A549 (cell line): ENCODE measurements around the gene DNAJA1. TPM values are rescaled to one million over a fixed set of nuclear protein-coding genes. Genes with fewer than 3 reads are reported as not detected.
A peak's percentile ranks its signal among the peaks of the same experiment; 100 is the strongest.

Experiments
- ATAC-seq, 2 experiments: fragments of 200-7000 bp in 1 of 2; fragments of >200 bp in 1 of 2; cut with Nextera tagmentation in 1 of 2; cut with Tn5 transposase in 1 of 2; 3 replicates each; pipeline versions ENCODE4 v1.8.0 to v1.9.1; 2018 to 2020; ENCODE audit warnings: mild to moderate bottlenecking in 1 of 2, moderate library complexity in 1 of 2
- CTCF ChIA-PET: fragments of 300-600 bp; sonication (Branson Sonifier 250); formaldehyde crosslinking; extraction: SDS; loops from one replicate; lab custom pipeline; 2021; ENCODE audit warnings: antibody characterized with exemption, inconsistent platforms; lab: Yijun Ruan, JAX
- POLR2A ChIA-PET: fragments of 350-600 bp; formaldehyde crosslinking; extraction: SDS; loops from one replicate; lab custom pipeline; 2021; ENCODE audit warnings: antibody characterized with exemption, inconsistent platforms; lab: Yijun Ruan, JAX
- DNase-seq, 2 experiments: peaks; one replicate each; pipeline versions ENCODE4 v3.0.0 to v3.0.0-alpha.2; 2011 to 2016; ENCODE audit warnings: low read depth in 1 of 2, low spot score in 1 of 2
- FAIRE-seq: peaks from 2 replicates; lab custom pipeline; 2011; peaks lifted over from hg19 to GRCh38; lab: Jason Lieb, UNC
- H3K27ac ChIP-seq, 2 experiments: fragments of >200 bp; sonication (Bioruptor Twin); formaldehyde crosslinking; 3 replicates each; pipeline ENCODE4 v1.5.1; 2016 to 2017
- H3K4me1 ChIP-seq: fragments of >200 bp; sonication (Bioruptor Twin); formaldehyde crosslinking; 3 replicates; pipeline ENCODE4 v1.6.1; 2016
- H3K4me2 ChIP-seq: fragments of >200 bp; sonication (Bioruptor Twin); formaldehyde crosslinking; 3 replicates; pipeline ENCODE4 v1.6.1; 2016
- H3K4me3 ChIP-seq: fragments of >200 bp; sonication (Bioruptor Twin); formaldehyde crosslinking; 3 replicates; pipeline ENCODE4 v1.5.1; 2016
- H3K9me3 ChIP-seq: fragments of >200 bp; sonication (Bioruptor Twin); formaldehyde crosslinking; 3 replicates; pipeline ENCODE4 v1.6.1; 2016
- BHLHE40 ChIP-seq: IDR thresholded peaks from 2 replicates; pipeline ENCODE4 v1.6.1; 2012; ENCODE audit warnings: low read depth, low read length, inconsistent platforms
- CEBPB ChIP-seq, 2 experiments: fragments of >200 bp in 1 of 2; sonication (Bioruptor Twin) in 1 of 2; formaldehyde crosslinking in 1 of 2; IDR thresholded peaks; 2 replicates each; pipeline ENCODE4 v1.6.1; 2012 to 2016
- E2F6 ChIP-seq: IDR thresholded peaks from 2 replicates; pipeline ENCODE4 v1.6.1; 2012; ENCODE audit warnings: low read depth, borderline replicate concordance
- EP300 ChIP-seq, 2 experiments: fragments of >200 bp; sonication (Bioruptor Twin); formaldehyde crosslinking; IDR thresholded peaks; 2 replicates in 1 of 2; 3 replicates in 1 of 2; pipeline ENCODE4 v1.6.1; 2016 to 2017
- ESRRA ChIP-seq: fragments of 150-350 bp; IDR thresholded peaks from 2 replicates; pipeline ENCODE4 v1.6.1; 2014; ENCODE audit warnings: mild to moderate bottlenecking, low read length, borderline replicate concordance
- FOSB ChIP-seq: fragments of 250-450 bp; sonication (Bioruptor Pico); IDR thresholded peaks from 2 replicates; pipeline ENCODE4 v1.5.0; 2020; ENCODE audit warnings: mild to moderate bottlenecking, moderate library complexity
- GATA3 ChIP-seq: IDR thresholded peaks from 2 replicates; pipeline ENCODE4 v1.6.1; 2012; ENCODE audit warnings: borderline replicate concordance
- HDAC2 ChIP-seq: fragments of 200-600 bp; sonication (generic); IDR thresholded peaks from 2 replicates; pipeline ENCODE4 v1.6.1; 2016
- HES2 ChIP-seq: fragments of >200 bp; sonication (Bioruptor Twin); formaldehyde crosslinking; IDR thresholded peaks from 2 replicates; pipeline ENCODE4 v1.6.1; 2016
- JUN ChIP-seq, 2 experiments: fragments of >200 bp; sonication (Bioruptor Twin); formaldehyde crosslinking; IDR thresholded peaks; 2 replicates in 1 of 2; 3 replicates in 1 of 2; pipeline ENCODE4 v1.6.1; 2016 to 2017
- MAFK ChIP-seq: fragments of 450-650 bp; IDR thresholded peaks from 2 replicates; pipeline ENCODE4 v1.6.1; 2014; ENCODE audit not compliant: partially characterized antibody
- NFE2L2 ChIP-seq: fragments of 150-350 bp; conservative IDR thresholded peaks from 2 replicates; pipeline ENCODE4 v1.6.1; 2014; ENCODE audit warnings: low read length
- NPAS2 ChIP-seq: fragments of 250-450 bp; sonication (Bioruptor Pico); IDR thresholded peaks from 2 replicates; pipeline ENCODE4 v1.8.0; 2022; ENCODE audit warnings: mild to moderate bottlenecking, moderate library complexity, borderline replicate concordance
- NR3C1 ChIP-seq: fragments of >200 bp; sonication (Bioruptor Twin); formaldehyde crosslinking; IDR thresholded peaks from 3 replicates; pipeline ENCODE4 v1.6.1; 2017
- RCOR1 ChIP-seq: fragments of 150-350 bp; IDR thresholded peaks from 2 replicates; pipeline ENCODE4 v1.6.1; 2014; ENCODE audit warnings: antibody characterized with exemption, low read length, low read depth
- RNF2 ChIP-seq: fragments of 200-600 bp; sonication (generic); IDR thresholded peaks from 2 replicates; pipeline ENCODE4 v1.6.1; 2016; ENCODE audit warnings: low read depth, mild to moderate bottlenecking, antibody characterized with exemption, moderate library complexity, borderline replicate concordance
- TFCP2L1 ChIP-seq: fragments of 250-450 bp; sonication (Bioruptor Pico); IDR thresholded peaks from 2 replicates; pipeline ENCODE4 v1.5.0; 2021; ENCODE audit warnings: mild to moderate bottlenecking
- WGBS: methylation state at CpG from one replicate; pipeline ENCODE4 v1.1.6; 2017; ENCODE audit errors: missing lambda C conversion rate; 5-methylcytosine and 5-hydroxymethylcytosine counted together
- polyA plus RNA-seq, 4 experiments: library from polyadenylated mRNA; depleted of rRNA in 3 of 4; stranded (reverse); fragments of >200 nt; fragmentation: RNase III in 1 of 4; extraction: RNeasy Plus Mini Kit Qiagen cat#74134 plus additional on column Dnase treatment in 1 of 4; gene quantifications; 2 replicates in 3 of 4; 3 replicates in 1 of 4; pipeline ENCODE4 v1.2.3, GENCODE V29; 2011 to 2017
- TF ChIP-seq, protein P1 (sequence below): fragments of 450-650 bp; IDR thresholded peaks from 2 replicates; pipeline ENCODE4 v1.6.1; 2014; ENCODE audit warnings: antibody characterized with exemption
- TF ChIP-seq, protein P2 (sequence below): fragments of 200-600 bp; sonication (generic); IDR thresholded peaks from 2 replicates; pipeline ENCODE4 v1.6.1; 2016; ENCODE audit warnings: antibody characterized with exemption, mild to moderate bottlenecking, moderate library complexity

The DNAJA1 gene
- polyA plus RNA-seq, 2 of the 4 experiments (the other 2 are of a cell fraction): 258 to 410 TPM

DNA sequence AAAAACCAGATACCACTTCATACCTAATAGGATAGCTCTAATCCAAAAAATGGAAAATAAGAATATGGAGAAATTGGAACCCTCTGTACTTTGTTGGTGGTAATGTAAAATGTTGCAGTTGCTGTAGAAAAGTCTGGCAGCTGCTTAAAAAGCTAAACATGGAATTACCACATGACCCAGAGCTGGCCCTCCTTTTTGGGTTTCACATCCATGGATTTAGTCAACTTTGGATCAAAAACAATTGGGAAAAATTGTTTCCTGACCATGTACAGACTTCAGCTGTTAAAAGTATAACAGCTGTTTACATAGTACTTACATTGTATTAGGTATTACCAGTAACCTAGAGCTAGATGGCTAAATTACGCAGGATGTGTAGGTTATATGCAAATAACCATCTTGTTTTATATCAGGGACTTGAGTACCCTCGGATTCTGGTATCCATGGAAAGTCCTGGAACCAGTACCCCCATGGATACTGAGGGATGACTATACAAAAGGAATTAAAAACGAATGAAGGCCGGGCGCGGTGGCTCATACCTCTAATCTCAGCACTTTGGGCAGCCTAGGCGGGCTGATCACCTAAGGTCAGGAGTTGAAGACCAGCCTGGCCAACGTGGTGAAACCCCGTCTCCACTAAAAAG is 15.8 kb downstream of the DNAJA1 start:
- CTCF ChIA-PET: interaction anchor here (0.6 to 9.0 kb wide), 2 partner anchors 14 to 167 kb away, joined by 3 to 59 read pairs; partner anchors contain the start of gene DNAJA1
- Histone ChIP-seq H3K4me3 (no peak overlapping the region), H3K27ac (no peak overlapping the region), H3K4me2 (no peak overlapping the region), H3K9me3 (no peaks in the 10 kb centered on the region), H3K4me1 (peaks cover 31% of the 10 kb centered on the region)
- TF ChIP-seq BHLHE40 (no peak), GATA3 (no peak), TFCP2L1 (CRISPR knock-in tag) (0 out of 2 replicates have a peak, but pooled peaks have one; percentile 19), FOSB (CRISPR knock-in tag) (0 out of 2 replicates have a peak, but pooled peaks have one; percentile 48)
- TF ChIP-seq, protein P1, sequence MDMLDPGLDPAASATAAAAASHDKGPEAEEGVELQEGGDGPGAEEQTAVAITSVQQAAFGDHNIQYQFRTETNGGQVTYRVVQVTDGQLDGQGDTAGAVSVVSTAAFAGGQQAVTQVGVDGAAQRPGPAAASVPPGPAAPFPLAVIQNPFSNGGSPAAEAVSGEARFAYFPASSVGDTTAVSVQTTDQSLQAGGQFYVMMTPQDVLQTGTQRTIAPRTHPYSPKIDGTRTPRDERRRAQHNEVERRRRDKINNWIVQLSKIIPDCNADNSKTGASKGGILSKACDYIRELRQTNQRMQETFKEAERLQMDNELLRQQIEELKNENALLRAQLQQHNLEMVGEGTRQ: no peak
- 86% methylated on average over 9 of the region's 9 CpGs for WGBS
- no peak for DNase-seq
- FAIRE-seq: no peak
- POLR2A ChIA-PET: interaction anchor here (0.7 to 3.8 kb wide), 3 partner anchors 14 to 20 kb away, joined by 3 to 26 read pairs (median 3); partner anchors contain the start of gene DNAJA1
- no peak for ATAC-seq

DNA sequence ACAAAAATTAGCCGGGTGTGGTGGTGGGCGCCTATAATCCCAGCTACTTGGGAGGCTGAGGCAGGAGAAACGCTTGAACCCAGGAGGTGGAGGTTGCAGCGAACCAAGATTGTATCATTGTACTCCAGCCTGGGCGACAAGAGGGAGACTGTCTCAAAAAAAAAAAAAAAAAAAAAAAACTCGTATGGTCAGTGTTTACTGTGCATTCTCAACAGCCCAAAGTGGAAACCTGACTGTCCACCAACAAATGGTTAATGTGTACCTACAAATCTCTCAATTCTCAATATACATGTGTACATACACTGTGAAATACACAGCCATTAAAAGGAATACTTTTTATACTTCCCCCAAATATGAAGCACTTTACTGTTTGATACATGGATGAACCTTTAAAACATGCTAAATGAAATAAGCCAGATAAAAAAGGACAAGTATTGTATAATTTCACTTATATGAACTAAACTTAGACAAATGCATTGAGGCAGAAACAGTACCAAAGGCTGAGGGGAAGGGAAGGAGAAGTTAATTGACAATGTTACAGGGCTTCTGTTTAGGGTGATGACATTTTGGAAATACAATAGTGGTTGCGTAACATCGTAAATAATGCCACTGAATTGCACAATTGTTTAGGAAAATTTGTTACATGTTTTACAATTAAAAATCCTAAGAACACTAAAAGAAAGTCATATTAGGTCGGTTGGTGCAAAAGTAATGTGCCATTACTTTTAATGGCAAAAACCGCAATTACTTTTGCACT is 16.5 kb downstream of the DNAJA1 start:
- Histone ChIP-seq H3K9me3 (no peaks in the 10 kb centered on the region), H3K4me1 (peaks cover 31% of the 10 kb centered on the region), H3K4me3 (no peak overlapping the region), H3K4me2 (peak overlapping the region; percentile 85), H3K27ac (no peak overlapping the region)
- ChIA-PET POLR2A (interaction anchor here (1.0 to 3.8 kb wide), 3 partner anchors 15 to 17 kb away, joined by 3 to 58 read pairs (median 26); partner anchors contain the start of gene DNAJA1), CTCF (interaction anchor here (9.0 kb wide), 1 partner anchor 14 kb away, joined by 59 read pairs; the partner anchor contains the start of gene DNAJA1)
- 68% methylated on average over 10 of the region's 10 CpGs for WGBS
- DNase-seq (no peak), FAIRE-seq (no peak), ATAC-seq (no peak)
- TF ChIP-seq E2F6 (no peak), FOSB (CRISPR knock-in tag) (0 out of 2 replicates have a peak, but pooled peaks have one; percentile 36), HDAC2 (no peak), NFE2L2 (no peak), RNF2 (no peak), ESRRA (no peak), CEBPB (IDR thresholded peaks at IDR 0.05) (peak; percentile 95 to 98), EP300 (IDR thresholded peaks at IDR 0.05) (no peak), NPAS2 (CRISPR knock-in tag) (no peak), JUN (IDR thresholded peaks at IDR 0.05) (no peak), MAFK (no peak), RCOR1 (no peak), HES2 (no peak; the same call in 1 of the 2 replicates), NR3C1 (no peak), BHLHE40 (no peak)
- TF ChIP-seq, protein P2, sequence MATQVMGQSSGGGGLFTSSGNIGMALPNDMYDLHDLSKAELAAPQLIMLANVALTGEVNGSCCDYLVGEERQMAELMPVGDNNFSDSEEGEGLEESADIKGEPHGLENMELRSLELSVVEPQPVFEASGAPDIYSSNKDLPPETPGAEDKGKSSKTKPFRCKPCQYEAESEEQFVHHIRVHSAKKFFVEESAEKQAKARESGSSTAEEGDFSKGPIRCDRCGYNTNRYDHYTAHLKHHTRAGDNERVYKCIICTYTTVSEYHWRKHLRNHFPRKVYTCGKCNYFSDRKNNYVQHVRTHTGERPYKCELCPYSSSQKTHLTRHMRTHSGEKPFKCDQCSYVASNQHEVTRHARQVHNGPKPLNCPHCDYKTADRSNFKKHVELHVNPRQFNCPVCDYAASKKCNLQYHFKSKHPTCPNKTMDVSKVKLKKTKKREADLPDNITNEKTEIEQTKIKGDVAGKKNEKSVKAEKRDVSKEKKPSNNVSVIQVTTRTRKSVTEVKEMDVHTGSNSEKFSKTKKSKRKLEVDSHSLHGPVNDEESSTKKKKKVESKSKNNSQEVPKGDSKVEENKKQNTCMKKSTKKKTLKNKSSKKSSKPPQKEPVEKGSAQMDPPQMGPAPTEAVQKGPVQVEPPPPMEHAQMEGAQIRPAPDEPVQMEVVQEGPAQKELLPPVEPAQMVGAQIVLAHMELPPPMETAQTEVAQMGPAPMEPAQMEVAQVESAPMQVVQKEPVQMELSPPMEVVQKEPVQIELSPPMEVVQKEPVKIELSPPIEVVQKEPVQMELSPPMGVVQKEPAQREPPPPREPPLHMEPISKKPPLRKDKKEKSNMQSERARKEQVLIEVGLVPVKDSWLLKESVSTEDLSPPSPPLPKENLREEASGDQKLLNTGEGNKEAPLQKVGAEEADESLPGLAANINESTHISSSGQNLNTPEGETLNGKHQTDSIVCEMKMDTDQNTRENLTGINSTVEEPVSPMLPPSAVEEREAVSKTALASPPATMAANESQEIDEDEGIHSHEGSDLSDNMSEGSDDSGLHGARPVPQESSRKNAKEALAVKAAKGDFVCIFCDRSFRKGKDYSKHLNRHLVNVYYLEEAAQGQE: no peak
